CD4-positive, alpha-beta T cell (primary cell): ENCODE results near the gene SART1. TPM values are rescaled to one million over a fixed set of nuclear protein-coding genes. Genes with fewer than 3 reads are reported as not detected.

Experiments used
- ATAC-seq: fragments of 200-7000 bp; cut with Tn5 transposase; one replicate; pipeline ENCODE4 v1.10.0; 2022; ENCODE audit warnings: mild to moderate bottlenecking; ENCODE audit not compliant: poor library complexity
- CTCF ChIA-PET: fragments of 350-600 bp; sonication (Branson Sonifier 250); formaldehyde crosslinking; loops from one replicate; lab custom pipeline; 2021; ENCODE audit warnings: antibody characterized with exemption, inconsistent platforms; lab: Charles Lee
- POLR2A ChIA-PET: fragments of 350-600 bp; sonication (Branson Sonifier 250); formaldehyde crosslinking; loops from one replicate; lab custom pipeline; 2021; ENCODE audit warnings: antibody characterized with exemption, inconsistent platforms; lab: Charles Lee
- DNase-seq, 14 experiments: peaks; one replicate each; pipeline ENCODE4 v3.0.0-alpha.2; 2013 to 2020; ENCODE audit warnings: mixed read lengths in 2 of 14
- H3K27ac ChIP-seq, 2 donors: one replicate each; pipeline versions ENCODE4 v1.5.1 to v1.7.0; 2013; ENCODE audit warnings: low read length in 2 of 2, low read depth in 1 of 2, mild to moderate bottlenecking in 1 of 2
- H3K27me3 ChIP-seq, 2 experiments: 1 replicate in 1 of 2; 2 replicates in 1 of 2; pipeline versions ENCODE4 v1.6.1 to v1.7.0; 2013; ENCODE audit warnings: low read length in 2 of 2, control low read depth in 1 of 2, mild to moderate bottlenecking in 1 of 2, moderate library complexity in 1 of 2; ENCODE audit not compliant: insufficient read depth in 2 of 2, control insufficient read depth in 1 of 2
- H3K36me3 ChIP-seq: one replicate; pipeline ENCODE4 v1.6.1; 2013; ENCODE audit warnings: low read length, control low read depth; ENCODE audit not compliant: insufficient read depth
- H3K4me1 ChIP-seq: one replicate; pipeline ENCODE4 v1.6.1; 2013; ENCODE audit warnings: low read length, control low read depth; ENCODE audit not compliant: insufficient read depth
- H3K4me3 ChIP-seq: one replicate; pipeline ENCODE4 v1.5.1; 2013; ENCODE audit warnings: mild to moderate bottlenecking, low read length, moderate library complexity
- H3K9me3 ChIP-seq, 2 experiments: 1 replicate in 1 of 2; 2 replicates in 1 of 2; pipeline versions ENCODE4 v1.6.1 to v1.7.0; 2013; ENCODE audit warnings: low read length in 2 of 2, mild to moderate bottlenecking in 2 of 2, control low read depth in 1 of 2, moderate library complexity in 1 of 2; ENCODE audit not compliant: control insufficient read depth in 1 of 2, insufficient read depth in 1 of 2
- H3K27ac Mint-ChIP-seq: one replicate; pipeline ENCODE4 v1.8.0; 2020; ENCODE audit warnings: mixed read lengths
- H3K27me3 Mint-ChIP-seq: one replicate; pipeline ENCODE4 v1.8.0; 2021; ENCODE audit warnings: mixed read lengths
- H3K36me3 Mint-ChIP-seq: one replicate; pipeline ENCODE4 v1.8.0; 2021; ENCODE audit warnings: low read depth, mixed read lengths
- H3K4me1 Mint-ChIP-seq: one replicate; pipeline ENCODE4 v1.8.0; 2021; ENCODE audit warnings: low read depth, mixed read lengths
- H3K4me3 Mint-ChIP-seq: one replicate; pipeline ENCODE4 v1.8.0; 2020; ENCODE audit warnings: mild to moderate bottlenecking, mixed read lengths
- H3K9me3 Mint-ChIP-seq: one replicate; pipeline ENCODE4 v1.8.0; 2020; ENCODE audit warnings: mixed read lengths
- intact Hi-C, 2 experiments: fragments of 100-400 bp; cut with DNase I in 1 of 2; cut with micrococcal nuclease in 1 of 2; formaldehyde crosslinking; loops; one replicate each; pipeline versions ENCODE4 v1.15.1 to v1.9.0; 2023 to 2025; cut with DNase I, micrococcal nuclease
- total RNA-seq, 174 experiments: library from RNA in 2 of 174; stranded (reverse) in 2 of 174; gene quantifications; one replicate each; pipeline ENCODE4 v1.2.3 and lab custom pipeline; 2021 to 2026
- TF ChIP-seq, protein P1 (sequence below): fragments of 200-600 bp; IDR thresholded peaks from one replicate; pipeline ENCODE4 v1.8.0; 2022; ENCODE audit warnings: antibody characterized with exemption, mild to moderate bottlenecking

Gene SART1
- total RNA-seq, 2 experiments from 2014 or later = 78.6 to 80.2 TPM

DNA sequence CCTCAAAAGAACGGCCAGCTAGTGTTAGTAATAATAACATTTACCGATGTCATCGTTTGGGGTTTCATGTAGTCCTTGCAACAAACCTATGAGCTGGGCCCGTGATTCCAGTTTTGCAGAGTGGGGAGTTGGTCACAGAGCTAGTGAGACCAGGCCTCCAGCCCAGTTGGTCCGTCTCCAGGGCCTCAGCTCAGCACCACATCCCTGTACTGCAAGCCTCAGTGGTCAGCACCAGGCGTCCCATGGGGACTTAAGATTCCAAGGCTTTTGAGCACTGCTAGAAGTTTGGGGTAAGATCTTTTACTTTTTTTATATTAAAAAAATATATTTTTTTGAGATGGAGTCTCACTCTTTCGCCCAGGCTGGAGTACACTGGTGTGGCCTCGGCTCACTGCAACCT, 17.3 kb upstream of the SART1 start:
- Mint-ChIP-seq H3K36me3 (no peaks in the 10 kb centered on the region), H3K9me3 (no peaks in the 10 kb centered on the region), H3K27ac (no peak overlapping the region), H3K4me3 (no peak overlapping the region), H3K27me3 (no peaks in the 10 kb centered on the region), H3K4me1 (no peaks in the 10 kb centered on the region)
- TF ChIP-seq, protein P1, sequence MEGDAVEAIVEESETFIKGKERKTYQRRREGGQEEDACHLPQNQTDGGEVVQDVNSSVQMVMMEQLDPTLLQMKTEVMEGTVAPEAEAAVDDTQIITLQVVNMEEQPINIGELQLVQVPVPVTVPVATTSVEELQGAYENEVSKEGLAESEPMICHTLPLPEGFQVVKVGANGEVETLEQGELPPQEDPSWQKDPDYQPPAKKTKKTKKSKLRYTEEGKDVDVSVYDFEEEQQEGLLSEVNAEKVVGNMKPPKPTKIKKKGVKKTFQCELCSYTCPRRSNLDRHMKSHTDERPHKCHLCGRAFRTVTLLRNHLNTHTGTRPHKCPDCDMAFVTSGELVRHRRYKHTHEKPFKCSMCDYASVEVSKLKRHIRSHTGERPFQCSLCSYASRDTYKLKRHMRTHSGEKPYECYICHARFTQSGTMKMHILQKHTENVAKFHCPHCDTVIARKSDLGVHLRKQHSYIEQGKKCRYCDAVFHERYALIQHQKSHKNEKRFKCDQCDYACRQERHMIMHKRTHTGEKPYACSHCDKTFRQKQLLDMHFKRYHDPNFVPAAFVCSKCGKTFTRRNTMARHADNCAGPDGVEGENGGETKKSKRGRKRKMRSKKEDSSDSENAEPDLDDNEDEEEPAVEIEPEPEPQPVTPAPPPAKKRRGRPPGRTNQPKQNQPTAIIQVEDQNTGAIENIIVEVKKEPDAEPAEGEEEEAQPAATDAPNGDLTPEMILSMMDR = no peak
- H3K9me3 ChIP-seq = no peaks in the 10 kb centered on the region
- H3K4me3 ChIP-seq = no peak overlapping the region
- DNase-seq (no peak), ATAC-seq (no peak)
- POLR2A ChIA-PET = no interaction called here
- H3K4me1 ChIP-seq = peaks cover 2% of the 10 kb centered on the region
- CTCF ChIA-PET = no interaction called here
- H3K27me3 ChIP-seq = no peaks in the 10 kb centered on the region
- intact Hi-C loops = no loop called here
- H3K36me3 ChIP-seq = no peaks in the 10 kb centered on the region
- H3K27ac ChIP-seq = no peak overlapping the region

DNA sequence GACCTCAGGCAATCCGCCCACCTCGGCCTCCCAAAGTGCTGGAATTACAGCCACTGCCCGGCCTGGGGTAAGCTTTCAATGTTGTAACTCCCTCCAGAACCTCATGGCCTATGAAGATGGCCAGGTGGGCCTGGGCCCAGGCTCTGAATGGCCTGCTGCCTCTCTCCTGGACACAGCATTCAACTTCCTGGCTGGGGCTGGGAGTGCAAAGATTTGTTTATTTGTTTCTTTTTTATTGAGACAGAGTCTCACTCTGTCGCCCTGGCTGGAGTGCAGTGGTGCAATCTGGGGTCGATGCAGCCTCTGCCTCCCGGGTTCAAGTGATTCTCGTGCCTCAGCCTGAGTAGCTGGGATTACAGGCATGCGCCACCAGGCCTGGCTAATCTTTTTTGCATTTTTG, 16.8 kb upstream of the SART1 start:
- Mint-ChIP-seq H3K27me3 (no peaks in the 10 kb centered on the region), H3K27ac (no peak overlapping the region), H3K36me3 (no peaks in the 10 kb centered on the region), H3K4me1 (no peaks in the 10 kb centered on the region), H3K9me3 (no peaks in the 10 kb centered on the region), H3K4me3 (no peak overlapping the region)
- intact Hi-C loops = no loop called here
- ChIA-PET CTCF (no interaction called here), POLR2A (no interaction called here)
- H3K27me3 ChIP-seq = no peaks in the 10 kb centered on the region
- no peak overlapping the region for H3K4me3 ChIP-seq
- no peaks in the 10 kb centered on the region for H3K9me3 ChIP-seq
- H3K4me1 ChIP-seq = peaks cover 2% of the 10 kb centered on the region
- ATAC-seq = no peak
- TF ChIP-seq, protein P1 = no peak
- no peak for DNase-seq
- H3K27ac ChIP-seq = no peak overlapping the region
- no peaks in the 10 kb centered on the region for H3K36me3 ChIP-seq

DNA sequence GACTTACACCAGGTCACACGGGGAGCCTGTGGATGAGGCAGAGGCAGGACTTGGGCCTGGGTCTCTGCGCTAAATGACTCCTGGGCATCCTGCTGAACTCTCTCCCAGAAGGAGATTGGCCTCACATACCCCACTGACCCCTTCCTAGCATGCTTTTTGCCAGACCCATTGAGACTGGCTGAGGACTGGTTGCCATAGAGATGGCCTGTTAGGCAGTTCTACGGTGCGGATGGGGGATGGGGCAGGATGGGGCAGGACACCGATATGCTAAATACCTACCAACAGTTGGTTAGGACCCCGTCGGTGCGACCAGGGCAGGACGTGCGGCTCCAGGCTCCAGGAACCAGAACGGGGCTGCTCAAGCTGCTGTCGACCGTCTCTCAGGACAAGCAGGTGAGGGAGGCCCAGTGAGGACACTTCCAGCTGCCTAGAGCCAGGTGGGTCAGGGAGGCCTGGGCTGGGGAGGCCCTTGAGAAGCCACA, 16.1 kb upstream of the SART1 start, which contains the start of gene TSGA10IP:
Gene TSGA10IP (plus strand): TSS at position 51 of the 482 bp plus-strand sequence. CDS start 196 bp downstream, at position 247.
- TF ChIP-seq, protein P1 = no peak
- Histone ChIP-seq H3K4me3 (no peak within 1 kb of the TSS), H3K27me3 (no peaks in the 10 kb centered on the region), H3K9me3 (no peaks in the 10 kb centered on the region), H3K27ac (no peak within 1 kb of the TSS), H3K36me3 (no peaks in the 10 kb centered on the region), H3K4me1 (peaks cover 2% of the 10 kb centered on the region)
- Mint-ChIP-seq H3K36me3 (no peaks in the 10 kb centered on the region), H3K9me3 (no peaks in the 10 kb centered on the region), H3K27ac (no peak within 1 kb of the TSS), H3K27me3 (no peaks in the 10 kb centered on the region), H3K4me3 (no peak within 1 kb of the TSS), H3K4me1 (no peaks in the 10 kb centered on the region)
- intact Hi-C loops = no loop called here
- POLR2A ChIA-PET = no interaction called here
- ATAC-seq (no peak), DNase-seq (no peak)
- CTCF ChIA-PET = no interaction called here
